ENCODE results near the gene ZCCHC18.

ZCCHC18 gene

DNA sequence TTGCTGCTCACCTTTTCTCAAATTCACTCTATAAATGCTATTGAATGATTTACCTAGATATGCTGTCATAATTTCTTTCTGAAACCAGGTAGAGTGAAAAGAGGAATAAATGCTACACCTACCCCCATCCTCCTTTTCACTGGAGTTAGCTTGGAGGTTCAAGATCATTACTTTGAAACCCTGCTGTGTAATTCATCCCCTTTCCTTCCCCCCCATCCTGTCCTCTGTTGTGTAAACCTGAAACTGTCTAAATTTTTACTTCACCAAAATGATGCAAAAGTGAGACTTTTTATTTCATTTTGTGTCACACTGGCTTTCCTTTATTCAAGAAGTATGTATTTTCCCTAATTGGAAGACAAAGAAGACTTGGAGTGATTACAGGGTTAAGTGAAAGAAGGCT, 5.4 kb downstream of the ZCCHC18 start:
- TF ChIP-seq, protein P1, sequence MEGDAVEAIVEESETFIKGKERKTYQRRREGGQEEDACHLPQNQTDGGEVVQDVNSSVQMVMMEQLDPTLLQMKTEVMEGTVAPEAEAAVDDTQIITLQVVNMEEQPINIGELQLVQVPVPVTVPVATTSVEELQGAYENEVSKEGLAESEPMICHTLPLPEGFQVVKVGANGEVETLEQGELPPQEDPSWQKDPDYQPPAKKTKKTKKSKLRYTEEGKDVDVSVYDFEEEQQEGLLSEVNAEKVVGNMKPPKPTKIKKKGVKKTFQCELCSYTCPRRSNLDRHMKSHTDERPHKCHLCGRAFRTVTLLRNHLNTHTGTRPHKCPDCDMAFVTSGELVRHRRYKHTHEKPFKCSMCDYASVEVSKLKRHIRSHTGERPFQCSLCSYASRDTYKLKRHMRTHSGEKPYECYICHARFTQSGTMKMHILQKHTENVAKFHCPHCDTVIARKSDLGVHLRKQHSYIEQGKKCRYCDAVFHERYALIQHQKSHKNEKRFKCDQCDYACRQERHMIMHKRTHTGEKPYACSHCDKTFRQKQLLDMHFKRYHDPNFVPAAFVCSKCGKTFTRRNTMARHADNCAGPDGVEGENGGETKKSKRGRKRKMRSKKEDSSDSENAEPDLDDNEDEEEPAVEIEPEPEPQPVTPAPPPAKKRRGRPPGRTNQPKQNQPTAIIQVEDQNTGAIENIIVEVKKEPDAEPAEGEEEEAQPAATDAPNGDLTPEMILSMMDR (conservative IDR thresholded peaks at IDR 0.05; ENCODE audit: low read length): no peak
- no peak overlapping the region for H3K4me3 ChIP-seq (ENCODE audit: low read length)
- DNase-seq (ENCODE audit: low read depth): no peak

DNA sequence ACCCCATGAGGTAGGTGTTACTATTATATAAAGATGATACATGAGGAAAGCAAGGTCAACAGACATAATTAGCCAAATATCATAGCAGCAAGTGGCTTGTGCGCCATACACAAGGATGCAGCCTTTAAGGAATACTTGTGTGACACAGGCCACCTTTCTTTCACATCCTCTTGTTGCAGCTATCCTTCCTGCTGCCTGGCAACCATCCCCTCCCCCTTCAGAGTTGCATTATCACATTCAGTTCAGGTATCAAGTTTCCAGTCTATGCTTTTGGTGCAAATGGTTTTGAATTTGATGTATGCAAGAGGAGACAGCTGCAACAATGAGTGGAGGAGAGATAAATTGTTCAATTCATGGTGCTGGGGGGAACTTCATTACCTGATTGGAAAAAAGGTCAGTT, 6.4 kb downstream of the ZCCHC18 start:
- H3K4me3 ChIP-seq (ENCODE audit: low read length): no peak overlapping the region
- no peak for DNase-seq (ENCODE audit: low read depth)
- TF ChIP-seq, protein P1 (conservative IDR thresholded peaks at IDR 0.05; ENCODE audit: low read length): no peak

DNA sequence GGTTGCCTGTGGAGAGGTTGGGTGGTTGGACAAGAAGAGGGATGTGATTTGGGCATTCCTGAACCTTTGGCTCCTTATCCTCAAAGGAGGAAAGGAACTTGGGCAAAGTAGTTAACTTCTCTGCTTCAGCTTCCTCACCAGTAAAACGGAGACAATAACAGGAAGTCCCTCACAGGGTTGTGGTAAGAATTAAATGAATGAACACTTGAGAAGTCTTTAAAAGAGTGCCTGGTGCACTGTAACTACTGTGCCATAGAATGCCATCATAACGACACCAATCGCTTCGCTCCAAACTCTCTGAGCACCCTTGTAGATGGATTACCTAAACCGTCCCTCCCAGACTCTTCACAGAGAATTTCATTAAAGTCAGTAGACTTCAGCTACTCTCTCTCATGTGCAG, 10.5 kb downstream of the ZCCHC18 start:
- no peak for DNase-seq (ENCODE audit: low read depth)
- no peak overlapping the region for H3K4me3 ChIP-seq (ENCODE audit: low read length)
- TF ChIP-seq, protein P1 (conservative IDR thresholded peaks at IDR 0.05; ENCODE audit: low read length): no peak

DNA sequence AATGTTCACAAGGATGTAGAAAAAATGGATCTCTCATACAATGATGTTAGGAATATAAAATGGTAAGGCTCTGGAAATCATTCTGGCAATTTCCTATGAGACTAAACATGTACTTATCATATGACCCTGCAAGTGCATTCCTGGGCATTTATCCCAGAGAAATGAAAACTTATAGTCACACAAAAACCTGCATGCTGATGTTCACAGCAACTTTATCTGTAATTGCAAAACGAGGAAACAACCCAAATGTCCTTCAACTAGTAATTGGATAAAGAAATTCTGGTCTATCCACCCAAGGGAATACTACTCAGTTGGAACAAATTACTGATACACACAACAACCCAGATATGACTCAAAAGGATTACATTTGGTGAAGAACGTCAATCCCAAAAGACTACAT, 14.5 kb downstream of the ZCCHC18 start:
- TF ChIP-seq, protein P1 (conservative IDR thresholded peaks at IDR 0.05; ENCODE audit: low read length): no peak
- no peak for DNase-seq (ENCODE audit: low read depth)
- no peak overlapping the region for H3K4me3 ChIP-seq (ENCODE audit: low read length)

DNA sequence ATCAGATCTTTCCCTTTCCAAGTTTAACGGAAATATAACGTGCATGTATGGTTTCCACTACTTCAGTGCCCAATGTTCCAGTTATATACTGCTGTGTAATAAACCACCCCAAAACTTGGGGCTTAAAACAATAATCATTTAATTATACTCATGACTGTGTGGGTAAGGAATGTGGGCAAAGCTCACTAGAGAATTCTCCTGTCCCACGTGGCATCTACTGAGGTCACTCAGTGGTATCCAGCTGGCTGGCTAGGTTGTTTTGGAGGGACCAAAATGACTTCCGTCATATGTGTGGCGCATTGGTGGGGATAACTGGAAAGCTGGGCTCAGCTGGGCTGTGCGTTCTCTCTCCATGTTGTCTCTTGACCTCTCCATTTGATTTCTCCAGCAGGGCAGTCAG, 18.5 kb downstream of the ZCCHC18 start:
- no peak overlapping the region for H3K4me3 ChIP-seq (ENCODE audit: low read length)
- no peak for DNase-seq (ENCODE audit: low read depth)
- TF ChIP-seq, protein P1 (conservative IDR thresholded peaks at IDR 0.05; ENCODE audit: low read length): no peak

DNA sequence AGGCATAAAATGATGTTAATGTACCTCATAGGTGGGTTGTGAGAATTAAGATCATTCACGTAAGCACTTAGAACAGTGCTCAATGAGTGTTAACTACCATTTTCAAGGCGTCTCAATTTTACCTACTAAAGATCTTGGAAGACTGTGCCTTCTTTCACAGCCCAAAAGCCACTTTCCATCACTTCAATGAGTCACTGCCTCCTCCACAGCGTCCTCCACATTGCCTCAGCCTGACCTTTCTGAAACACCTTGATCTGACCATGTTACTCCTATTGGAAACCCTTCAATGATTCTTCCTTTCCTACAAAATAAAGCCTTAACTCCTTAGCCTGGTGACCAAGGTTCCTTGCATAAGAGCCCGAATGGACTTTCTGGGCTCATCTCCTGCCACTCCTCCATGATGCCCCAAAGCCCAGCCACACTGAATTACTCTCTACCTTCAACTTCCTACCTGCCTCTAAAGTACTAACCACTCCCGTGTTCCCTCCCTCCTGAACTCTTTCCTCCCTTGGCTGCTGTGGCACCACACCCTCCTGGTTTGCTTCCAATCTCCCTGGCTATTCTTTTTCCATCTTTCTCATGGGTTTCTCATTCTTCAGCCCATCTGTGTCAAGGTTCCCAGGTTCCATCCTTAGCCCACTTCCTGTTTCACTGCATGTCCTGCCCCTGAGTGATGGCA, 22.4 kb downstream of the ZCCHC18 start:
- H3K4me3 ChIP-seq (ENCODE audit: low read length): no peak overlapping the region
- TF ChIP-seq, protein P1 (conservative IDR thresholded peaks at IDR 0.05; ENCODE audit: low read length): no peak

DNA sequence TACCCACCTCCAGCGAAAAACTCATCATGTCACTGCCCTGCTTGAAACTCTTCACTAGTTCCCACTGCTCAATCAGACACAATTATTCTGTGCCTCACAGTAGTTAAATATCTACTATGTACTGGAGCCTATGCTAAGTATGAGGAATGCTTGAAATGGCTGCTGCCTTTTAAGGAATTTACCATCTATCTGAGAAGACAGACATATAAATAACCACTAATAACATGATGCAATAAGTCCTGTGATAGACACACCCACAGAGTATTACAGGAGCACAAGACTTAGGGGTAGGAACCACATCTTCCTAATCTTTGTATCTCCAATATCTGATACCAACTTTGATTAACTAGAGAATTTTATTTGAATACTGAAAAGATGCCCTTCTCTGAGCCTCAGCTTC, 23.4 kb downstream of the ZCCHC18 start:
- peak; percentile 18 for DNase-seq (ENCODE audit: low read depth)
- no peak overlapping the region for H3K4me3 ChIP-seq (ENCODE audit: low read length)
- TF ChIP-seq, protein P1 (conservative IDR thresholded peaks at IDR 0.05; ENCODE audit: low read length): no peak

More for the DNA sequence above, 22.4 kb downstream of the ZCCHC18 start:
- no peak for DNase-seq (ENCODE audit: low read depth)

All from AG10803 (cell line).